Measurements from ENCODE around the gene MKI67. TPM values are rescaled to one million over a fixed set of nuclear protein-coding genes. Genes with fewer than 3 reads are reported as not detected.
A peak's percentile ranks its signal among the peaks of the same experiment; 100 is the strongest.

The MKI67 gene
- total and polyA plus RNA-seq, 8 donors: 0.61 to 60.8 (median 7.7) TPM

DNA sequence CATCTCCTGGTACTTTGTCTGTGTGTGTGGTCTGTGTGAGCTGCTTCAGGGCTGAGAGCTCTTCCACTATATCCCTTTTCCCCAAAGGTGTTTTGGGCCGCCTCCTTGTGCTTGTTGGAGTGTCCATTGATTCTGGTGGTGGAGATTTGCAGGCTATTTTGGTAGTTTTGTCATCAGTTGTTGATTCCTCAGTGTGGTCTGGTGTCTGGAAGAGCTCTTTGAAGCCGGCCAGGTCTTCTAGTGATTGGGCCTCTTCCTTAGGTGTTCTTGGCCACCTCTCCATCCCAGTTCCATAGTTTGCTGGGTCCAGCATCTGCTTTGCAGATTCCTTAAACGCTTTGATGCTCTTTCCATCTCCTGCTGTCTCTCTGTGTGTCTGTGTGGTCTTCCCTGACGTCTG is 20.8 kb downstream of the MKI67 start:
- Histone ChIP-seq H3K4me1 (peaks cover 0 to 6% (median 0%) of the 10 kb centered on the region in 4 donors), H3K27me3 (no peaks in the 10 kb centered on the region), H3K36me3 (peaks cover 0 to 29% (median 0%) of the 10 kb centered on the region in 4 donors), H3K27ac (no peak overlapping the region), H3K9me3 (no peaks in the 10 kb centered on the region), H3K4me3 (no peak overlapping the region)
- DNase-seq: no peak
- intact Hi-C loops (cut with DNase I; ENCODE audit: low total_unique reads): no loop called here
- TF ChIP-seq CTCF (IDR thresholded peaks at IDR 0.05) (no peak), POLR2AphosphoS5 (IDR thresholded peaks at IDR 0.05) (no peak), POLR2A (IDR thresholded peaks at IDR 0.05) (no peak), EP300 (IDR thresholded peaks at IDR 0.05) (no peak)
- WGBS, 5 donors: 95 to 99% (median 98%) methylated on average over 4 of the region's 4 CpGs

GRCh38 chr10:128103229-128103714 is 23.0 kb downstream of the MKI67 start:
- Histone ChIP-seq H3K4me1 (peaks cover 0 to 6% (median 0%) of the 10 kb centered on the region in 4 donors), H3K27ac (no peak overlapping the region), H3K4me3 (no peak overlapping the region), H3K27me3 (no peaks in the 10 kb centered on the region), H3K9me3 (no peaks in the 10 kb centered on the region), H3K36me3 (peaks cover 0 to 37% (median 0%) of the 10 kb centered on the region in 4 donors)
- TF ChIP-seq CTCF (IDR thresholded peaks at IDR 0.05) (no peak), POLR2A (IDR thresholded peaks at IDR 0.05) (no peak), EP300 (IDR thresholded peaks at IDR 0.05) (no peak)
- DNase-seq: no peak
- intact Hi-C loops (cut with DNase I; ENCODE audit: low total_unique reads): no loop called here
- 78 to 99% (median 93%) methylated on average over 8 of the region's 8 CpGs for WGBS, 5 donors

GRCh38 chr10:128102480-128103228 is 23.6 kb downstream of the MKI67 start:
- no peaks in the 10 kb centered on the region for H3K27me3 ChIP-seq
- no peak overlapping the region for H3K27ac ChIP-seq
- peak in 1 of 2 donors; percentile 48 for DNase-seq
- WGBS, 5 donors: 69 to 83% (median 71%) methylated on average over 19 of the region's 19 CpGs
- no peaks in the 10 kb centered on the region for H3K9me3 ChIP-seq
- peaks cover 0 to 6% (median 0%) of the 10 kb centered on the region in 4 donors for H3K4me1 ChIP-seq
- peaks cover 0 to 33% (median 0%) of the 10 kb centered on the region in 4 donors for H3K36me3 ChIP-seq
- no peak for TF ChIP-seq EP300 (IDR thresholded peaks at IDR 0.05)
- TF ChIP-seq POLR2AphosphoS5 (IDR thresholded peaks at IDR 0.05): no peak
- no peak for TF ChIP-seq POLR2A (IDR thresholded peaks at IDR 0.05)
- TF ChIP-seq CTCF (IDR thresholded peaks at IDR 0.05): no peak
- intact Hi-C loops (cut with DNase I; ENCODE audit: low total_unique reads): no loop called here
- H3K4me3 ChIP-seq: no peak overlapping the region

DNA sequence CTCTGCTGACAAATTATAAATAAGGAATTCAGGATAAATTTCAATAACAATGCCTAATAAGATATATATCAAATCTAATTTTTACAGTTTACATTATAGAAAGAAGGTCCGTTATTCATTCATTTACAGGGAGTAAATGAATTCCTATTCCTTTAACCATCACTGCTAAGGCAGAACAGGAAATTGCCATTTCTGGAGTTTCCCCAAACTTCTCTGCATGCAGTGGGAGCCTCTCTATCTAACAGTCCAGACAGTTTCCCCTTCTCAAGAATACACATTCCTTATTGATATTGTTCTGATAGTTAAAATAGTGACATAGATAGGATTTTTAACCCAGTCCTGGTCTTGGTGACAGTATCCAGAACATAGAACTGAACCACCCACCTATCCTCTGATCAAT is 24.3 kb downstream of the MKI67 start:
- Histone ChIP-seq H3K9me3 (no peaks in the 10 kb centered on the region), H3K27me3 (no peaks in the 10 kb centered on the region), H3K27ac (no peak overlapping the region), H3K4me1 (peaks cover 0 to 6% (median 0%) of the 10 kb centered on the region in 4 donors), H3K36me3 (peaks cover 0 to 30% (median 0%) of the 10 kb centered on the region in 4 donors), H3K4me3 (no peak overlapping the region)
- intact Hi-C loops (cut with DNase I; ENCODE audit: low total_unique reads): no loop called here
- no peak for DNase-seq
- TF ChIP-seq CTCF (IDR thresholded peaks at IDR 0.05) (no peak), POLR2A (IDR thresholded peaks at IDR 0.05) (no peak), EP300 (IDR thresholded peaks at IDR 0.05) (no peak), POLR2AphosphoS5 (IDR thresholded peaks at IDR 0.05) (no peak)
- WGBS, 5 donors: 85 to 91% (median 87%) methylated on average over 1 of the region's 1 CpG

Measured in stomach (tissue), 9 donors.